Type B pancreatic cell (in vitro differentiated cells): ENCODE results near the gene RBFOX1. TPM values are rescaled to one million over a fixed set of nuclear protein-coding genes. Genes with fewer than 3 reads are reported as not detected.

Source experiments
- DNase-seq: peaks from one replicate; pipeline ENCODE4 v3.0.0; 2021; ENCODE audit warnings: mixed read lengths; ENCODE audit not compliant: unreplicated experiment; ENCODE audit errors: extremely low spot score
- H3K27ac Mint-ChIP-seq: 2 replicates; pipeline ENCODE4 v1.8.0; 2021; ENCODE audit warnings: mild to moderate bottlenecking, mixed read lengths
- H3K27me3 Mint-ChIP-seq: 2 replicates; pipeline ENCODE4 v1.8.0; 2021; ENCODE audit warnings: mixed read lengths
- H3K36me3 Mint-ChIP-seq: 2 replicates; pipeline ENCODE4 v1.8.0; 2021; ENCODE audit warnings: mixed read lengths
- H3K4me1 Mint-ChIP-seq: one replicate; pipeline ENCODE4 v1.8.0; 2021; ENCODE audit warnings: mixed read lengths; ENCODE audit not compliant: unreplicated experiment
- H3K4me3 Mint-ChIP-seq: 2 replicates; pipeline ENCODE4 v1.8.0; 2021; ENCODE audit warnings: mild to moderate bottlenecking, mixed read lengths
- H3K9me3 Mint-ChIP-seq: 2 replicates; pipeline ENCODE4 v1.8.0; 2021; ENCODE audit warnings: mixed read lengths
- CTCF ChIP-seq: fragments of 200-600 bp; sonication (generic); conservative IDR thresholded peaks from 2 replicates; pipeline ENCODE4 v1.5.0; 2021; ENCODE audit warnings: antibody characterized with exemption, mild to moderate bottlenecking
- total RNA-seq: library from RNA; stranded (reverse); gene quantifications from 2 replicates; pipeline ENCODE4 v1.2.1, GENCODE V29; 2021; ENCODE audit warnings: low replicate concordance

Gene RBFOX1
- total RNA-seq, 1 donor from 2014 or later, result 21.0 TPM

GRCh38 chr16:7628981-7629380, 296.3 kb downstream of the RBFOX1 start:
- no peak for TF ChIP-seq CTCF
- Mint-ChIP-seq H3K4me1 (no peaks in the 10 kb centered on the region), H3K27ac (no peak overlapping the region), H3K9me3 (no peaks in the 10 kb centered on the region), H3K4me3 (no peak overlapping the region), H3K36me3 (no peaks in the 10 kb centered on the region), H3K27me3 (no peaks in the 10 kb centered on the region)
- DNase-seq, result no peak

- Mint-ChIP-seq H3K4me3 (no peak overlapping the region), H3K9me3 (no peaks in the 10 kb centered on the region), H3K36me3 (no peaks in the 10 kb centered on the region), H3K27me3 (no peaks in the 10 kb centered on the region), H3K27ac (no peak overlapping the region), H3K4me1 (no peaks in the 10 kb centered on the region)
- TF ChIP-seq CTCF, result no peak
- no peak for DNase-seq
Measured at GRCh38 chr16:7629571-7629970, 296.9 kb downstream of the RBFOX1 start.

GRCh38 chr16:7637446-7637845, 304.8 kb downstream of the RBFOX1 start:
- H3K4me3 Mint-ChIP-seq, result no peak overlapping the region
- no peak for TF ChIP-seq CTCF
- H3K4me1 Mint-ChIP-seq, result no peaks in the 10 kb centered on the region

GRCh38 chr16:7638306-7638705, 305.7 kb downstream of the RBFOX1 start:
- H3K27me3 Mint-ChIP-seq, result peaks cover 7% of the 10 kb centered on the region

More at GRCh38 chr16:7637446-7637845, 304.8 kb downstream of the RBFOX1 start:
- Mint-ChIP-seq H3K27me3 (peaks cover 3% of the 10 kb centered on the region), H3K27ac (no peak overlapping the region), H3K9me3 (no peaks in the 10 kb centered on the region), H3K36me3 (no peaks in the 10 kb centered on the region)
- no peak for DNase-seq

GRCh38 chr16:7640334-7640733, 307.7 kb downstream of the RBFOX1 start:
- Mint-ChIP-seq H3K4me1 (no peaks in the 10 kb centered on the region), H3K27me3 (peaks cover 7% of the 10 kb centered on the region), H3K4me3 (no peak overlapping the region), H3K36me3 (no peaks in the 10 kb centered on the region), H3K9me3 (no peaks in the 10 kb centered on the region), H3K27ac (no peak overlapping the region)
- TF ChIP-seq CTCF, result no peak
- no peak for DNase-seq

More at GRCh38 chr16:7638306-7638705, 305.7 kb downstream of the RBFOX1 start:
- Mint-ChIP-seq H3K4me1 (no peaks in the 10 kb centered on the region), H3K4me3 (no peak overlapping the region), H3K27ac (no peak overlapping the region), H3K36me3 (no peaks in the 10 kb centered on the region), H3K9me3 (no peaks in the 10 kb centered on the region)
- no peak for DNase-seq
- TF ChIP-seq CTCF, result no peak

GRCh38 chr16:7644176-7644575, 311.5 kb downstream of the RBFOX1 start:
- H3K27ac Mint-ChIP-seq, result no peak overlapping the region
- no peaks in the 10 kb centered on the region for H3K4me1 Mint-ChIP-seq
- TF ChIP-seq CTCF, result no peak
- peaks cover 5% of the 10 kb centered on the region for H3K27me3 Mint-ChIP-seq
- no peaks in the 10 kb centered on the region for H3K9me3 Mint-ChIP-seq
- H3K36me3 Mint-ChIP-seq, result no peaks in the 10 kb centered on the region
- no peak overlapping the region for H3K4me3 Mint-ChIP-seq
- no peak for DNase-seq
